Erythroblast (primary cell): ENCODE measurements around the gene FGFR3.

Experiments used
- GATA1 ChIP-seq: IDR thresholded peaks from 2 replicates; pipeline ENCODE4 v1.6.1; 2011; ENCODE audit warnings: low read depth, mild to moderate bottlenecking, control low read depth, low read length, moderate library complexity
- POLR2A ChIP-seq: IDR thresholded peaks from 2 replicates; pipeline ENCODE4 v1.6.1; 2011; ENCODE audit warnings: mild to moderate bottlenecking, low read length

DNA sequence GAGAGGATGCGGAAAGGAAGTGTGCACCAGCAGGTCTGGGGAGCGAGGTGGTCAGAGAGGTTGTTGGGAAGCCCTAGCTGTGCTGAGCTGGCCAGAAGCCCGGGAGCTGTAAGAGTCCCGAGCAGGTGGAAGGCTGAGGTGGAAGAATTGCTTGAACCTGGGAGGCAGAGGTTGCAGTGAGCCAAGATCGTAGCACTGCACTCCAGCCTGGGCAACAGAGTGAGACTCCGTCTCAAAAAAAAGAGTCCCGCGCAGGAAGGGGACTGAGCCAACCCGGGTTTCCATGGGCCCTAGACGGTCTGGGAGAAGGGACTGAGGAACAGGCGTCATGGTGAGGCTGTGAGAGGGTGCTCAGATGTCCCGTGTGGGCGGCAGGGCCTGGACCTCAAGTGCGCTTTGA is 12.7 kb upstream of the FGFR3 start:
- no peak for TF ChIP-seq POLR2A
- no peak for TF ChIP-seq GATA1
